H9 (cell line): ENCODE measurements around the gene CXCL3. TPM values are rescaled to one million over a fixed set of nuclear protein-coding genes. Genes with fewer than 3 reads are reported as not detected.

Source experiments
- DNase-seq: peaks from one replicate; pipeline ENCODE4 v3.0.0-alpha.2; 2017
- H2AFZ ChIP-seq: one replicate; pipeline ENCODE4 v1.6.1; 2013; ENCODE audit warnings: mild to moderate bottlenecking, low read length, control low read depth, moderate library complexity
- H2AK5ac ChIP-seq: 2 replicates; pipeline ENCODE4 v1.6.1; 2013; ENCODE audit warnings: low read length, control low read depth, mixed read lengths; ENCODE audit not compliant: insufficient read length
- H2BK120ac ChIP-seq: one replicate; pipeline ENCODE4 v1.6.1; 2013; ENCODE audit warnings: low read depth, mild to moderate bottlenecking, low read length, control low read depth, inconsistent platforms; ENCODE audit not compliant: poor library complexity, severe bottlenecking
- H2BK12ac ChIP-seq: 2 replicates; pipeline ENCODE4 v1.6.1; 2013; ENCODE audit warnings: low read length, control low read depth, mixed read lengths, low read depth; ENCODE audit not compliant: insufficient read length
- H2BK15ac ChIP-seq: 2 replicates; pipeline ENCODE4 v1.6.1; 2013; ENCODE audit warnings: low read depth, low read length, control low read depth
- H2BK20ac ChIP-seq: one replicate; pipeline ENCODE4 v1.6.1; 2013; ENCODE audit warnings: low read depth, mild to moderate bottlenecking, low read length, control low read depth, inconsistent platforms; ENCODE audit not compliant: poor library complexity, severe bottlenecking
- H2BK5ac ChIP-seq: 2 replicates; pipeline ENCODE4 v1.6.1; 2013; ENCODE audit warnings: low read length, control low read depth, mixed read lengths; ENCODE audit not compliant: insufficient read length
- H3K14ac ChIP-seq: 2 replicates; pipeline ENCODE4 v1.6.1; 2013; ENCODE audit warnings: low read length, control low read depth; ENCODE audit not compliant: insufficient read depth
- H3K18ac ChIP-seq: 2 replicates; pipeline ENCODE4 v1.6.1; 2013; ENCODE audit warnings: low read depth, mild to moderate bottlenecking, mixed read lengths, low read length, control low read depth; ENCODE audit not compliant: insufficient read length
- H3K23ac ChIP-seq: 2 replicates; pipeline ENCODE4 v1.6.1; 2013; ENCODE audit warnings: low read length, control low read depth, mixed read lengths, low read depth; ENCODE audit not compliant: insufficient read length
- H3K23me2 ChIP-seq: 2 replicates; pipeline ENCODE4 v1.6.1; 2013; ENCODE audit warnings: low read depth, mild to moderate bottlenecking, mixed read lengths, low read length, control low read depth; ENCODE audit not compliant: insufficient read length, poor library complexity, severe bottlenecking
- H3K27ac ChIP-seq: 2 replicates; pipeline ENCODE4 v1.5.1; 2013; ENCODE audit warnings: low read length, control low read depth, mixed read lengths, low read depth; ENCODE audit not compliant: insufficient read length
- H3K27me3 ChIP-seq: 2 replicates; pipeline ENCODE4 v1.6.1; 2013; ENCODE audit warnings: low read length, control low read depth, inconsistent platforms; ENCODE audit not compliant: insufficient read depth
- H3K4ac ChIP-seq: 2 replicates; pipeline ENCODE4 v1.6.1; 2013; ENCODE audit warnings: low read depth, mild to moderate bottlenecking, control low read depth, inconsistent platforms, low read length, moderate library complexity
- H3K4me1 ChIP-seq: 2 replicates; pipeline ENCODE4 v1.6.1; 2013; ENCODE audit warnings: low read length, control low read depth, inconsistent platforms; ENCODE audit not compliant: insufficient read depth
- H3K4me2 ChIP-seq: 2 replicates; pipeline ENCODE4 v1.6.1; 2013; ENCODE audit warnings: low read length, control low read depth, mixed read lengths; ENCODE audit not compliant: insufficient read length, insufficient read depth
- H3K56ac ChIP-seq: 2 replicates; pipeline ENCODE4 v1.6.1; 2013; ENCODE audit warnings: low read depth, mild to moderate bottlenecking, mixed read lengths, low read length, control low read depth; ENCODE audit not compliant: insufficient read length
- H3K79me1 ChIP-seq: 2 replicates; pipeline ENCODE4 v1.6.1; 2013; ENCODE audit warnings: low read depth, mild to moderate bottlenecking, moderate library complexity, low read length, control low read depth, inconsistent platforms; ENCODE audit not compliant: insufficient read depth, poor library complexity, severe bottlenecking
- H3K79me2 ChIP-seq: 2 replicates; pipeline ENCODE4 v1.6.1; 2013; ENCODE audit warnings: low read length, control low read depth, inconsistent platforms; ENCODE audit not compliant: insufficient read depth
- H3K9ac ChIP-seq: 2 replicates; pipeline ENCODE4 v1.6.1; 2013; ENCODE audit warnings: low read length, control low read depth, mixed read lengths; ENCODE audit not compliant: insufficient read length; ENCODE audit errors: extremely low read depth
- H3K9me3 ChIP-seq: one replicate; pipeline ENCODE4 v1.6.1; 2013; ENCODE audit warnings: low read depth, low read length, inconsistent platforms; ENCODE audit not compliant: control insufficient read depth
- H3T11ph ChIP-seq: one replicate; pipeline ENCODE4 v1.6.1; 2013; ENCODE audit warnings: mild to moderate bottlenecking, low read length, control low read depth, inconsistent platforms
- H4K20me1 ChIP-seq: one replicate; pipeline ENCODE4 v1.6.1; 2013; ENCODE audit not compliant: control insufficient read depth, insufficient read length, insufficient read depth
- H4K5ac ChIP-seq: 2 replicates; pipeline ENCODE4 v1.6.1; 2013; ENCODE audit warnings: low read depth, mild to moderate bottlenecking, mixed read lengths, low read length, control low read depth; ENCODE audit not compliant: insufficient read length
- H4K8ac ChIP-seq: replicated peaks from 2 replicates; pipeline ENCODE4 v1.6.1; 2013; ENCODE audit warnings: low read length, control low read depth, mixed read lengths, low read depth; ENCODE audit not compliant: insufficient read length
- H4K91ac ChIP-seq: 2 replicates; pipeline ENCODE4 v1.6.1; 2013; ENCODE audit warnings: low read depth, mild to moderate bottlenecking, moderate library complexity, mixed read lengths, low read length, control low read depth; ENCODE audit not compliant: insufficient read length
- H3K27ac Mint-ChIP-seq, 3 experiments: 2 replicates in 2 of 3; 3 replicates in 1 of 3; pipeline ENCODE4 v1.8.0; 2020 to 2021; ENCODE audit warnings: mixed read lengths in 3 of 3, mild to moderate bottlenecking in 1 of 3, moderate library complexity in 1 of 3
- H3K27me3 Mint-ChIP-seq: 2 replicates; pipeline ENCODE4 v1.8.0; 2021; ENCODE audit warnings: low read depth, mild to moderate bottlenecking, moderate library complexity, mixed read lengths
- H3K36me3 Mint-ChIP-seq, 3 experiments: 2 replicates in 2 of 3; 3 replicates in 1 of 3; pipeline ENCODE4 v1.8.0; 2020 to 2021; ENCODE audit warnings: low read depth in 3 of 3, mixed read lengths in 3 of 3; ENCODE audit not compliant: insufficient read depth in 1 of 3
- H3K4me1 Mint-ChIP-seq, 2 experiments: 2 replicates each; pipeline ENCODE4 v1.8.0; 2020; ENCODE audit warnings: mixed read lengths in 2 of 2
- H3K4me3 Mint-ChIP-seq, 2 experiments: 2 replicates in 1 of 2; 3 replicates in 1 of 2; pipeline ENCODE4 v1.8.0; 2020 to 2021; ENCODE audit warnings: mild to moderate bottlenecking in 2 of 2, mixed read lengths in 2 of 2, moderate library complexity in 1 of 2
- H3K9me3 Mint-ChIP-seq, 2 experiments: 2 replicates in 1 of 2; 3 replicates in 1 of 2; pipeline ENCODE4 v1.8.0; 2020; ENCODE audit warnings: mild to moderate bottlenecking in 2 of 2, mixed read lengths in 2 of 2, moderate library complexity in 1 of 2
- WGBS: extraction: QIAGEN DNeasy Blood & Tissue Kit; methylation state at CpG from one replicate; pipeline ENCODE4 v1.1.7; 2013; ENCODE audit warnings: missing lambda C conversion rate, low lambda C conversion rate, mixed read lengths; ENCODE audit not compliant: insufficient read length; ENCODE audit errors: extremely low coverage; 5-methylcytosine and 5-hydroxymethylcytosine counted together
- total RNA-seq: library from RNA; stranded (reverse); gene quantifications from 2 replicates; pipeline ENCODE4 v1.2.1, GENCODE V29; 2021
- TF ChIP-seq, protein P1 (sequence below): fragments of 200-600 bp; sonication (generic); conservative IDR thresholded peaks from 3 replicates; pipeline ENCODE4 v1.8.0; 2021; ENCODE audit warnings: antibody characterized with exemption, mild to moderate bottlenecking

CXCL3 gene
- total RNA-seq, 1 experiment from 2014 or later: 3.7 TPM

- H3K27me3 ChIP-seq: no peaks in the 10 kb centered on the region
- no peak overlapping the region for H3K23ac ChIP-seq
- Mint-ChIP-seq H3K36me3 (peaks cover 3 to 26% (median 17%) of the 10 kb centered on the region in 3 experiments; a peak in 6 of 7 replicates), H3K4me1 (peaks cover 13 to 30% of the 10 kb centered on the region in 2 experiments), H3K27me3 (no peaks in the 10 kb centered on the region), H3K4me3 (no peak overlapping the region), H3K9me3 (peaks cover 0 to 7% of the 10 kb centered on the region in 2 experiments; a peak in 2 of 5 replicates), H3K27ac (no peak overlapping the region)
- no peaks in the 10 kb centered on the region for H3K79me2 ChIP-seq
- H3T11ph ChIP-seq: no peak overlapping the region
- H3K56ac ChIP-seq: no peak overlapping the region
- no peak overlapping the region for H3K4me2 ChIP-seq
- H4K8ac ChIP-seq: no peak overlapping the region
- H3K9me3 ChIP-seq: no peaks in the 10 kb centered on the region
- no peak overlapping the region for H4K91ac ChIP-seq
- H3K23me2 ChIP-seq: no peaks in the 10 kb centered on the region
- H2AK5ac ChIP-seq: no peak overlapping the region
- H2BK12ac ChIP-seq: no peak overlapping the region
- no peak overlapping the region for H3K27ac ChIP-seq
- DNase-seq: no peak
- H3K9ac ChIP-seq: no peak overlapping the region
- no peak overlapping the region for H3K18ac ChIP-seq
- H2BK20ac ChIP-seq: no peak overlapping the region
- no peaks in the 10 kb centered on the region for H3K79me1 ChIP-seq
- H2AFZ ChIP-seq: no peak overlapping the region
- no peak overlapping the region for H2BK15ac ChIP-seq
- H2BK120ac ChIP-seq: no peak overlapping the region
- no peak overlapping the region for H3K4ac ChIP-seq
- no peak overlapping the region for H4K5ac ChIP-seq
- WGBS: no CpG with 5 or more reads among the region's 1 CpG
- TF ChIP-seq, protein P1, sequence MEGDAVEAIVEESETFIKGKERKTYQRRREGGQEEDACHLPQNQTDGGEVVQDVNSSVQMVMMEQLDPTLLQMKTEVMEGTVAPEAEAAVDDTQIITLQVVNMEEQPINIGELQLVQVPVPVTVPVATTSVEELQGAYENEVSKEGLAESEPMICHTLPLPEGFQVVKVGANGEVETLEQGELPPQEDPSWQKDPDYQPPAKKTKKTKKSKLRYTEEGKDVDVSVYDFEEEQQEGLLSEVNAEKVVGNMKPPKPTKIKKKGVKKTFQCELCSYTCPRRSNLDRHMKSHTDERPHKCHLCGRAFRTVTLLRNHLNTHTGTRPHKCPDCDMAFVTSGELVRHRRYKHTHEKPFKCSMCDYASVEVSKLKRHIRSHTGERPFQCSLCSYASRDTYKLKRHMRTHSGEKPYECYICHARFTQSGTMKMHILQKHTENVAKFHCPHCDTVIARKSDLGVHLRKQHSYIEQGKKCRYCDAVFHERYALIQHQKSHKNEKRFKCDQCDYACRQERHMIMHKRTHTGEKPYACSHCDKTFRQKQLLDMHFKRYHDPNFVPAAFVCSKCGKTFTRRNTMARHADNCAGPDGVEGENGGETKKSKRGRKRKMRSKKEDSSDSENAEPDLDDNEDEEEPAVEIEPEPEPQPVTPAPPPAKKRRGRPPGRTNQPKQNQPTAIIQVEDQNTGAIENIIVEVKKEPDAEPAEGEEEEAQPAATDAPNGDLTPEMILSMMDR: no peak
- no peak overlapping the region for H2BK5ac ChIP-seq
- no peak overlapping the region for H3K14ac ChIP-seq
- H4K20me1 ChIP-seq: no peaks in the 10 kb centered on the region
- H3K4me1 ChIP-seq: no peaks in the 10 kb centered on the region
Measured at GRCh38 chr4:73991742-73992000, 46.8 kb downstream of the CXCL3 start.
